ENCODE measurements around the gene GALK1.

DNA sequence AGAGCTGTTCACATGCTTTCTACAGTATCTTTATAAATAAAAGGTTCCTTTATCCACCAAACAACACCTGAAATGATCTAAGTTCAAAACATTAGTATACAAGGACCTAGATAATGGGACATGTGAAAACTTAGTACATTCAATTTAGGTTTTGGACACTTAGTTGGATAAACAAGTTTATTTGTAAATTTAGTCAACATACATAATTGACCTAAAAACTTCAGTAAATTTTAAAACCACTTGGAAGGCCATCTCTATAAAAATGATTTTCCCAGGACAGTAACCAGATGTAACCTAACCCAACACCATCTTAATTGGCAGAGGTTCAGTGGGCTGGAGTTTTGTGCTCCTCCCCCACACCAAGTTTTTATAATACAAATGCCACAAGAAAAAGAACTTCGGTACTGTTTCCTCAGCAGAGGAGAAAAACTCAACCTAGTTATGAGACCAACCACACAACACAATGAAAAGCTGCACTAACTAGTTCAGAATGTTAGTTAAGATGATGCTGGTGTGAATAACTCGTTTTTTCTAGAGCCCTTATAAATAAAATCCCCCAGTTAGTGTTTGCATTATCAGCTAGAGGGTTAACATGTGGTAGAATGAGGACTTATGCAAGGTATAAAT, 12.4 kb upstream of the GALK1 start:
- no peak for TF ChIP-seq ZNF274 (CRISPR knock-in tag; IDR thresholded peaks at IDR 0.05)
- no peak for TF ChIP-seq SUZ12 (IDR thresholded peaks at IDR 0.05; ENCODE audit: low read depth, low read length)
- TF ChIP-seq NR2F2 (IDR thresholded peaks at IDR 0.05; ENCODE audit: borderline replicate concordance, low read depth): 0 out of 2 replicates have a peak, but pooled peaks have one; percentile 3
- no peak for TF ChIP-seq CTCF (CRISPR knock-in tag; IDR thresholded peaks at IDR 0.05)

All from HepG2 (cell line).